Esophagus mucosa (tissue), 1 donor: ENCODE data around the gene TMEM205. TPM values are rescaled to one million over a fixed set of nuclear protein-coding genes. Genes with fewer than 3 reads are reported as not detected.

Experiments
- ATAC-seq: fragments of 200-7000 bp; cut with Tn5 transposase; one replicate; pipeline ENCODE4 v1.9.1; 2020
- total RNA-seq: library from RNA; stranded (reverse); gene quantifications from one replicate; pipeline ENCODE4 v1.2.4, GENCODE V29; 2023
- donor health status: DM: yes; HTN: yes; CAD: no.

Gene TMEM205
- total RNA-seq, 1 donor from 2014 or later: 45.1 TPM

- no peak for ATAC-seq
Observed at GRCh38 chr19:11299946-11300810, 45.9 kb downstream of the TMEM205 start.

GRCh38 chr19:11296264-11296663 lies 49.8 kb downstream of the TMEM205 start:
- no peak for ATAC-seq

GRCh38 chr19:11295665-11296245 lies 50.3 kb downstream of the TMEM205 start, which contains the start of gene TSPAN16:
TSPAN16 (plus strand) TSS chr19:11296160; CDS start chr19:11296298, 138 bp downstream.
- no peak for ATAC-seq

- no peak for ATAC-seq
Observed at GRCh38 chr19:11295180-11295579, 50.9 kb downstream of the TMEM205 start.

GRCh38 chr19:11293433-11294389 lies 52.4 kb downstream of the TMEM205 start:
- peak; percentile 98 for ATAC-seq

Other genes starting within 250 kb of the TMEM205 start
- gene SPC24, start 190.5 kb downstream of the TMEM205 start, total RNA-seq: 17.1 TPM
- gene KANK2, start 148.7 kb downstream of the TMEM205 start, total RNA-seq: 8.9 TPM
- not detected for gene ANGPTL8, start 106.6 kb downstream of the TMEM205 start, total RNA-seq
- 49.1 TPM for gene DOCK6, start 83.7 kb downstream of the TMEM205 start, total RNA-seq
- not detected for gene TSPAN16, start 50.1 kb downstream of the TMEM205 start, total RNA-seq
- 141 TPM for gene RAB3D, start 6.6 kb downstream of the TMEM205 start, total RNA-seq
- 7.4 TPM for gene CCDC159, start 251 bp upstream of the TMEM205 start, total RNA-seq
- 7.3 TPM for gene PLPPR2, start 9.2 kb upstream of the TMEM205 start, total RNA-seq
- 2.5 TPM for gene SWSAP1, start 28.4 kb upstream of the TMEM205 start, total RNA-seq
- gene EPOR, start 38.0 kb upstream of the TMEM205 start, total RNA-seq: 0.48 TPM
- gene RGL3, start 73.0 kb upstream of the TMEM205 start, total RNA-seq: 0.64 TPM
- not detected for gene ODAD3, start 88.9 kb upstream of the TMEM205 start, total RNA-seq
- gene PRKCSH, start 89.4 kb upstream of the TMEM205 start, total RNA-seq: 161 TPM
- not detected for gene ELAVL3, start 134.8 kb upstream of the TMEM205 start, total RNA-seq
- 5.0 TPM for gene ZNF653, start 159.6 kb upstream of the TMEM205 start, total RNA-seq
- gene ECSIT, start 182.9 kb upstream of the TMEM205 start, total RNA-seq: 32.8 TPM
- gene CNN1, start 192.6 kb upstream of the TMEM205 start, total RNA-seq: 8.3 TPM
- 34.9 TPM for gene ELOF1, start 213.0 kb upstream of the TMEM205 start, total RNA-seq
- gene ACP5, start 231.4 kb upstream of the TMEM205 start, total RNA-seq: 34.6 TPM